Measurements from ENCODE around the gene MTHFD1L. TPM values are rescaled to one million over a fixed set of nuclear protein-coding genes. Genes with fewer than 3 reads are reported as not detected.

MTHFD1L gene
- total and polyA plus RNA-seq, 3 donors from 2014 or later: 23.4 to 35.3 (median 29.5) TPM

DNA sequence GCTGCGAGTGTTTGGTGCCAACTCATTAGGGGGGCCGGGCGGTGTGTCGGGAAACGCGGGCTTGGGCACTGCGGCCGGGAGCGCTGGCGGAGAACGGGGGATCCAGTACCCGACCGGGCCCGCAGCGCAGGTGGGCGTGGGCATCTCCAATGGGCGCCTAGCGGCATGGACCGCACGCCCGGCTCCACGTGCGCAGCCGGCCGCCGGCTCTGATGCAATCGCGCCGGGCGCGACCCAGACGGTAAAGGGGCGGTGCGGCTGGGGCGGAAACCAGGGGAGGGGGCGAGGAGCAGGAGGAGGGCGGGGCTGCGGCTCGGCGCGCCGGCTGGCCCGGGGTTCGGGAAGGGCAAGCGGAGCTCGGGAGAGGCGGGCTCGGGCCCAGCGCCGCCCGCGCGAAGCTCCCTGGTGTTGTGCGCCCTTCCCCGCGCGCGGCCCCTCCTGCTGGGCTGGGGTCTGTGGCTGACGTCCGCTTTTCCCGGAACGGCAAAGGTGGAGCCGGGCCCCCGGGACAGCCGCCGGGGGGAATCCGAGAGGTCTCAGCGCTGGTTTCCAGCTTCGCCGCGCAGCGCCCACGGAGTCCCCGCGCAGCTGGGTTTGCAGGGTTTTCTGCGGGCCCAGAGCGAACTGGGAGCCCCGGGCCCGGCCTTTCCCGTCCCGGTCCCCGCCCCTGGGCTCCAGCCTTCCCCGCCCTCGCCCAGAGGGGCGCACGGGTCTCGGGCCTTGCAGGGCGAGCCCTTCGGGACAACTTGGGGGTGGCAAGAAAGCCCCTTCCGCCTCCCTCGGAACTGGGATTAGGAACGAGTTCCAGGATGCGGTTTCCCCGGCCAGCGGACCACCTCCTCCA lies 867 bp downstream of the MTHFD1L start:
- Histone ChIP-seq H3K9me3 (no peaks in the 10 kb centered on the region), H3K4me3 (peak overlapping the region; percentile 76 to 86), H3K27me3 (no peaks in the 10 kb centered on the region), H3K4me1 (peaks cover 19% of the 10 kb centered on the region), H3K27ac (peak overlapping the region; percentile 91 to 92), H3K36me3 (ENCODE audit: low read depth, missing control alignments) (no peaks in the 10 kb centered on the region)
- TF ChIP-seq, protein P1, sequence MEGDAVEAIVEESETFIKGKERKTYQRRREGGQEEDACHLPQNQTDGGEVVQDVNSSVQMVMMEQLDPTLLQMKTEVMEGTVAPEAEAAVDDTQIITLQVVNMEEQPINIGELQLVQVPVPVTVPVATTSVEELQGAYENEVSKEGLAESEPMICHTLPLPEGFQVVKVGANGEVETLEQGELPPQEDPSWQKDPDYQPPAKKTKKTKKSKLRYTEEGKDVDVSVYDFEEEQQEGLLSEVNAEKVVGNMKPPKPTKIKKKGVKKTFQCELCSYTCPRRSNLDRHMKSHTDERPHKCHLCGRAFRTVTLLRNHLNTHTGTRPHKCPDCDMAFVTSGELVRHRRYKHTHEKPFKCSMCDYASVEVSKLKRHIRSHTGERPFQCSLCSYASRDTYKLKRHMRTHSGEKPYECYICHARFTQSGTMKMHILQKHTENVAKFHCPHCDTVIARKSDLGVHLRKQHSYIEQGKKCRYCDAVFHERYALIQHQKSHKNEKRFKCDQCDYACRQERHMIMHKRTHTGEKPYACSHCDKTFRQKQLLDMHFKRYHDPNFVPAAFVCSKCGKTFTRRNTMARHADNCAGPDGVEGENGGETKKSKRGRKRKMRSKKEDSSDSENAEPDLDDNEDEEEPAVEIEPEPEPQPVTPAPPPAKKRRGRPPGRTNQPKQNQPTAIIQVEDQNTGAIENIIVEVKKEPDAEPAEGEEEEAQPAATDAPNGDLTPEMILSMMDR (IDR thresholded peaks at IDR 0.05): no peak
- peak; percentile 13 for TF ChIP-seq POLR2A (IDR thresholded peaks at IDR 0.05)
- intact Hi-C loops (cut with DNase I; ENCODE audit: low total_unique reads): no loop called here
- WGBS, 2 donors: 1% methylated on average over 15 to 94 of the region's 95 CpGs
- DNase-seq: peak; percentile 91

DNA sequence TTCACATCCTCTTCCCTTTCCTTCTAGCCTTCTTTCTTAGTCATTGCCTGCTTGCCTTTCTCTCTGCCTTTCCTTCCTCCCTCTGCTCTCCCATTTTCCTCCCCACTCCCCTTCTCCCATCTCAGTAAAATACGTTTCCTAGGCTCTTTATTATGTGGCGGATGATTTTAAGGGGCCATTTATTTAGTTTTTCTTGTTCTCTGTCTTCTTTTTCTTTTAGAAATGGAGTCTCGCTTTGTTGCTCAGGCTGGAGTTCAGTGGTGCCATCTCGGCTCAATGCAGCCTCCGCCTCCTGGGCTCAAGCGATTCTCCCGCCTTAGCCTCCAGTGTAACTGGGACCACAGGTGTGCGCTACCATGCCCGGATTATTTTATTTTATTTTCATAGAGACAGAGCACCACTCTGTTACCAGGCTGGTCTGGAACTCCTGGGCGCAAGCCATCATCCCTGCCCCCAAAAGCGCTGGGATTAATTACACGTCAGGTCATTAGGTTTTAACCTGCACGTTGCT lies 1.5 kb downstream of the MTHFD1L start:
- TF ChIP-seq, protein P1 (IDR thresholded peaks at IDR 0.05): no peak
- TF ChIP-seq POLR2A (IDR thresholded peaks at IDR 0.05): no peak
- no peak for DNase-seq
- peak overlapping the region; percentile 91 to 92 for H3K27ac ChIP-seq
- no peaks in the 10 kb centered on the region for H3K27me3 ChIP-seq
- peak overlapping the region; percentile 76 to 86 for H3K4me3 ChIP-seq
- H3K4me1 ChIP-seq: peaks cover 16% of the 10 kb centered on the region
- 31 to 41% methylated on average over 13 of the region's 13 CpGs for WGBS, 2 donors
- no peaks in the 10 kb centered on the region for H3K36me3 ChIP-seq (ENCODE audit: low read depth, missing control alignments)
- no peaks in the 10 kb centered on the region for H3K9me3 ChIP-seq
- intact Hi-C loops (cut with DNase I; ENCODE audit: low total_unique reads): no loop called here

DNA sequence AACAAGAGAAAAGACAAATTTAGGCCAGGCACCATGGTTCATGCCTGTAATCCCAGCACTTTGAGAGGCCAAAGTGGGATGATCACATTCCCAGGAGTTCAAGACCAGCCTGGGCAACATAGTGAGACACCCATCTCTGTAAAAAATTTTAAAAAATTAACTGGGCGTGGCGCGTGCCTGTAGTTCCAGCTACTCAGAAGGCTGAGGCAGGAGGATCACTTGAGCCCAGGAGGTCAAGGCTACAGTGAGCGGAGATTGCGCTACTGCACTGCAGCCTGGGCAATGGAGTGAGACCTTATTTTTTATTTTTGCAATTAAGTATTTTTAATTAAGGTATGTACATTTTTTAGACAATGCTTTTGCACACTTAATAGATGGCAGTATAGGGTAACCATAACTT lies 3.3 kb downstream of the MTHFD1L start:
- WGBS, 2 donors: 74 to 83% methylated on average over 5 of the region's 5 CpGs
- H3K27ac ChIP-seq: peak overlapping the region in 1 of 2 donors; percentile 35
- no peaks in the 10 kb centered on the region for H3K9me3 ChIP-seq
- no peak overlapping the region for H3K4me3 ChIP-seq
- H3K4me1 ChIP-seq: peaks cover 16% of the 10 kb centered on the region
- intact Hi-C loops (cut with DNase I; ENCODE audit: low total_unique reads): no loop called here
- no peak for TF ChIP-seq POLR2A (IDR thresholded peaks at IDR 0.05)
- TF ChIP-seq, protein P1 (IDR thresholded peaks at IDR 0.05): no peak
- no peak for DNase-seq
- H3K36me3 ChIP-seq (ENCODE audit: low read depth, missing control alignments): no peaks in the 10 kb centered on the region
- no peaks in the 10 kb centered on the region for H3K27me3 ChIP-seq

DNA sequence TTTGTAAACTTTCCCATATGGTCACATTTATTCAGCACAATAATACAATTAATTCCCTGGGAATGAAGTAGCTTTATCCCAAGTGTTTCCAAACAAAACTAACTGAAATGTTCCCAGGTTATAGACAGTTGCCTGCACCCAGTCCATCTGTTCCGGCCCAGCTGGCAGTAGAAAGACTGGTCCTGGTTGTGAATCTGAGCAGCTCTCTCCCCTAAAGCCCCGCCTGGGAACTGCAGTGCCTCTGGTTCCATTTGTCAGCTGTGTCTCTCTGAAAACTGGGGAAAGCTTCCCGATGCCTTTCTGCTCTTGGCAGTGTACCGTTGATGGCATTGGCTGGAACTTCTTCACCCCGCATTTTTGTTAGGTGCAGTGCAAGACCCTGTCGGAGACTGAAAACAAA lies 8.7 kb downstream of the MTHFD1L start:
- no peak overlapping the region for H3K27ac ChIP-seq
- H3K36me3 ChIP-seq (ENCODE audit: low read depth, missing control alignments): no peaks in the 10 kb centered on the region
- intact Hi-C loops (cut with DNase I; ENCODE audit: low total_unique reads): no loop called here
- TF ChIP-seq, protein P1 (IDR thresholded peaks at IDR 0.05): no peak
- no peak for TF ChIP-seq POLR2A (IDR thresholded peaks at IDR 0.05)
- no peak overlapping the region for H3K4me3 ChIP-seq
- H3K4me1 ChIP-seq: peaks cover 24% of the 10 kb centered on the region
- no peaks in the 10 kb centered on the region for H3K9me3 ChIP-seq
- WGBS, 2 donors: 90 to 91% methylated on average over 6 of the region's 6 CpGs
- no peak for DNase-seq
- H3K27me3 ChIP-seq: no peaks in the 10 kb centered on the region
